Vagina (tissue), 2 donors: ENCODE data around the gene NXPH1. TPM values are rescaled to one million over a fixed set of nuclear protein-coding genes. Genes with fewer than 3 reads are reported as not detected.

ENCODE experiments used
- DNase-seq, 2 donors: peaks; one replicate each; pipeline ENCODE4 v3.0.0-alpha.2; 2017; ENCODE audit errors: extremely low spot score in 2 of 2
- H3K27ac ChIP-seq: fragments of 200-600 bp; sonication (generic); one replicate; pipeline ENCODE4 v1.5.1; 2019
- H3K27me3 ChIP-seq: fragments of 200-600 bp; sonication (generic); one replicate; pipeline ENCODE4 v1.5.1; 2019
- H3K36me3 ChIP-seq, 2 donors: fragments of 200-600 bp; sonication (generic); one replicate each; pipeline ENCODE4 v1.5.1; 2017 to 2019
- H3K4me1 ChIP-seq: fragments of 200-600 bp; sonication (generic); one replicate; pipeline ENCODE4 v1.5.1; 2019
- H3K4me3 ChIP-seq, 2 donors: fragments of 200-600 bp; sonication (generic); 1 replicate in 1 of 2; 2 replicates in 1 of 2; pipeline ENCODE4 v1.5.1; 2016 to 2019
- H3K9me3 ChIP-seq: fragments of 200-600 bp; sonication (generic); one replicate; pipeline ENCODE4 v1.5.1; 2019
- POLR2A ChIP-seq, 2 donors: fragments of 450-650 bp; IDR thresholded peaks; one replicate each; pipeline ENCODE4 v1.6.1; 2017; ENCODE audit warnings: antibody characterized with exemption in 2 of 2, mild to moderate bottlenecking in 2 of 2, moderate library complexity in 2 of 2
- POLR2AphosphoS5 ChIP-seq, 2 donors: sonication (generic); formaldehyde crosslinking; IDR thresholded peaks; one replicate each; pipeline ENCODE4 v1.9.0; 2017; ENCODE audit warnings: antibody characterized with exemption in 2 of 2, mild to moderate bottlenecking in 2 of 2, low read depth in 1 of 2; ENCODE audit not compliant: insufficient read depth in 1 of 2
- intact Hi-C: fragments of 100-400 bp; cut with DNase I; formaldehyde crosslinking; loops from one replicate; pipeline ENCODE4 v1.15.1; 2023
- total RNA-seq: library from RNA; depleted of rRNA; stranded (reverse); fragments of >200 nt; gene quantifications from one replicate; pipeline ENCODE4 v1.2.3, GENCODE V29; 2016
- TF ChIP-seq, protein P1 (sequence below), 3 experiments: fragments of 450-650 bp in 2 of 3; fragments of 200-600 bp in 1 of 3; sonication (generic) in 1 of 3; IDR thresholded peaks; one replicate each; pipeline ENCODE4 v1.5.1; 2017 to 2019; ENCODE audit warnings: antibody characterized with exemption in 3 of 3, mild to moderate bottlenecking in 2 of 3, moderate library complexity in 2 of 3

Gene NXPH1
- total RNA-seq, 1 donor from 2014 or later, result 0.25 TPM

DNA sequence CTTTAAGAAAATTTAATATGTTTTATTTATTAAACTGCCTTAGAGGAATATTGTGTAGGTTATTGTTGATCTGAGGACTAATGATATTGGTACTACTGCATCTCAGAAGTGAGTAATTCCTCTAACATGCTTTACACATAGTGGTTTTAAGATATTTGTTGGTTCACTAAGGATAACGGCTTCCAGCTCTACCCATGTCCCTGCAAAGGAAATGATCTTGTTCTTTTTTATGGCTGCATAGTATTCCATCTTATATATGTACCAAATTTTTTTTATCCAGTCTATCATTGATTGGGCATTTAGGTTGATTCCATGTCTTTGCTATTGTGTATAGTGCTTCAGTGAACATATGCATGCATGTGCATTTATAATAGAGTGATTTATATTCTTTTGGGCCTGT is 20.1 kb downstream of the NXPH1 start:
- H3K36me3 ChIP-seq, result no peaks in the 10 kb centered on the region
- TF ChIP-seq, protein P1, sequence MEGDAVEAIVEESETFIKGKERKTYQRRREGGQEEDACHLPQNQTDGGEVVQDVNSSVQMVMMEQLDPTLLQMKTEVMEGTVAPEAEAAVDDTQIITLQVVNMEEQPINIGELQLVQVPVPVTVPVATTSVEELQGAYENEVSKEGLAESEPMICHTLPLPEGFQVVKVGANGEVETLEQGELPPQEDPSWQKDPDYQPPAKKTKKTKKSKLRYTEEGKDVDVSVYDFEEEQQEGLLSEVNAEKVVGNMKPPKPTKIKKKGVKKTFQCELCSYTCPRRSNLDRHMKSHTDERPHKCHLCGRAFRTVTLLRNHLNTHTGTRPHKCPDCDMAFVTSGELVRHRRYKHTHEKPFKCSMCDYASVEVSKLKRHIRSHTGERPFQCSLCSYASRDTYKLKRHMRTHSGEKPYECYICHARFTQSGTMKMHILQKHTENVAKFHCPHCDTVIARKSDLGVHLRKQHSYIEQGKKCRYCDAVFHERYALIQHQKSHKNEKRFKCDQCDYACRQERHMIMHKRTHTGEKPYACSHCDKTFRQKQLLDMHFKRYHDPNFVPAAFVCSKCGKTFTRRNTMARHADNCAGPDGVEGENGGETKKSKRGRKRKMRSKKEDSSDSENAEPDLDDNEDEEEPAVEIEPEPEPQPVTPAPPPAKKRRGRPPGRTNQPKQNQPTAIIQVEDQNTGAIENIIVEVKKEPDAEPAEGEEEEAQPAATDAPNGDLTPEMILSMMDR (IDR thresholded peaks at IDR 0.05), result no peak
- TF ChIP-seq POLR2A (IDR thresholded peaks at IDR 0.05) (no peak), POLR2AphosphoS5 (IDR thresholded peaks at IDR 0.05; ENCODE audit: insufficient read depth in 1 of 2, low read depth in 1 of 2) (no peak)
- H3K27me3 ChIP-seq, result no peaks in the 10 kb centered on the region
- intact Hi-C loops, result no loop called here
- no peak overlapping the region for H3K27ac ChIP-seq
- H3K4me3 ChIP-seq, result no peak overlapping the region
- H3K4me1 ChIP-seq, result no peaks in the 10 kb centered on the region
- DNase-seq, result no peak
- H3K9me3 ChIP-seq, result no peaks in the 10 kb centered on the region

DNA sequence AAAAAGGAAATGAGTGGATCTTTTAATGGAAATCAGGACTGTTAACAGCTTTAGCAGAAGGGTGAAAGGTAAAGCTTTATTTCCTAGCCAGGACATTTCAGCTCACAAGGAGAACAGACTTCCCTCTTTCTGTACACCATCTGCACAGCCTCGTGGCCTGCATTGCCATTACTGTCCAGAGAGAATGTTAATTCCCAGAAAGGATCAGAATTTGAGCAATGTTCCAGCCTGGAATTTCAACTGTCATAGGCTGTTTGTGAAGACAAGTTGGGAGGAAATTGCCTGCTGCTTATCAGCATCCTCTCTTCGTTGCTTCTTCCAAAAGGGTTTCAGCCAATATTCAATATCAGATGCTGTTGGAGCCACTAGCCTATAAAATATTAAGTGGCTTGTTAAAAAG is 22.0 kb downstream of the NXPH1 start:
- Histone ChIP-seq H3K27ac (no peak overlapping the region), H3K4me1 (no peaks in the 10 kb centered on the region), H3K9me3 (no peaks in the 10 kb centered on the region), H3K27me3 (no peaks in the 10 kb centered on the region), H3K36me3 (no peaks in the 10 kb centered on the region), H3K4me3 (no peak overlapping the region)
- TF ChIP-seq, protein P1 (IDR thresholded peaks at IDR 0.05), result no peak
- TF ChIP-seq POLR2AphosphoS5 (IDR thresholded peaks at IDR 0.05; ENCODE audit: insufficient read depth in 1 of 2, low read depth in 1 of 2) (no peak), POLR2A (IDR thresholded peaks at IDR 0.05) (no peak)
- intact Hi-C loops, result no loop called here
- no peak for DNase-seq

DNA sequence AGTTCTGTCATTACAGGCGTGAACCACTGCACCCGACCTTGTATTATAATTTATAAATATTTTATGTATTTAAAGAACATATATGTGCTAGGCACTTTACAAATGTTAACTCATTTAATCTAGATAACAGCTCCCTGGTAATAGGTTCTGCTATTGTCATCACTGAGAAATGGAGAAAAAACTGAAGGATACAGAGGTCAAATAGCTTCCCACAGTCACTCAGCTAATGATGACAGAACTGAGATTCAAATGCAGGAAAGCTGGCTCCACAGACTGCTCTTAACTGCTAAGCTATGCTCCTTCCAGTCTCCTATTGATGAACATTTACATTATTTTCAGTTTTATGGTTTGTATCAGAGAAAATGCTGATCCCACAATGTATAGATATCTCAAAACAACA is 28.9 kb downstream of the NXPH1 start:
- intact Hi-C loops, result no loop called here
- H3K4me1 ChIP-seq, result no peaks in the 10 kb centered on the region

DNA sequence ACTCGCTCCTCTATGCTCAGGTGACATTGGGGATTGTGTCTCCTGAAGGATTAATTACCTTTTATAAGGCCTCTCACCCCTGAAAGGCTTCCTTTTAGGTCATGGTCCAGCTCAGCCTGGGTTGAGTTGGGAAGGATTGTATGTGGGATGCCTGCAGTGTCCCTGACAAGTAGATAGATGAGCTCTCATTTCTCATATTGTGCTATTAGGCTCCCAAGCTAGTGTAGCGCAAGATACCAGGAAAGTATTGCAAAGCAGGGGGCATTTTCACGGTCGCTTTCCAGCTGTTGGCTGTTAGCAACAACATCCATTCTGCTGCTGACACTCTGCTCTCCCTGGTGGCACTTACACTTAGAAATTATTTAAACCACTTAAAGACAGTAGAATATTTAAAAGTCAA is 31.9 kb downstream of the NXPH1 start:
- Histone ChIP-seq H3K4me1 (no peaks in the 10 kb centered on the region), H3K36me3 (no peaks in the 10 kb centered on the region), H3K4me3 (no peak overlapping the region), H3K9me3 (no peaks in the 10 kb centered on the region), H3K27ac (no peak overlapping the region), H3K27me3 (no peaks in the 10 kb centered on the region)
- DNase-seq, result no peak
- TF ChIP-seq POLR2AphosphoS5 (IDR thresholded peaks at IDR 0.05; ENCODE audit: insufficient read depth in 1 of 2, low read depth in 1 of 2) (no peak), POLR2A (IDR thresholded peaks at IDR 0.05) (no peak)
- TF ChIP-seq, protein P1 (IDR thresholded peaks at IDR 0.05), result no peak
- intact Hi-C loops, result no loop called here

More for the DNA sequence above, 28.9 kb downstream of the NXPH1 start:
- Histone ChIP-seq H3K4me3 (no peak overlapping the region), H3K27ac (no peak overlapping the region), H3K27me3 (no peaks in the 10 kb centered on the region), H3K9me3 (no peaks in the 10 kb centered on the region), H3K36me3 (no peaks in the 10 kb centered on the region)
- no peak for DNase-seq
- no peak for TF ChIP-seq POLR2A (IDR thresholded peaks at IDR 0.05)
- TF ChIP-seq POLR2AphosphoS5 (IDR thresholded peaks at IDR 0.05; ENCODE audit: insufficient read depth in 1 of 2, low read depth in 1 of 2), result no peak
- TF ChIP-seq, protein P1 (IDR thresholded peaks at IDR 0.05), result no peak

DNA sequence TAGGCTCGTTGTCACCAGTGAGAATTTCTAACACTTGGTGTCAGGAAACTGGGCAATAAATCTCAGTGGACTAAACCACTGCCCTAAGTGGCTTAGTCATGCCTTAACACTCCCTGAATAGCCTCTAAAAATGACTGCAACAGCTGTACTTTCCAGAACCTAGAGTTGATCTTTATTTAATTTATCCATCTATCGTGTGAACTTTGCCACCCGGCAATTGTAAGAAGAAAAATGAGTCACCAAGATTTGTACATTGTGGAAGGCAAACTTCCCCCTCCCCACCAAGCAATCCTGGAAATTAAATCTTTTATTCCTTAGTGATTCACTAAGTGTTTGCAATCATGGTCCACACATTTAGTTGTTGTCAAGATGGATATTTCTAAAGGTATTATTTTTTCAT is 47.1 kb downstream of the NXPH1 start:
- no peak overlapping the region for H3K27ac ChIP-seq
- no peak overlapping the region for H3K4me3 ChIP-seq
- H3K27me3 ChIP-seq, result no peaks in the 10 kb centered on the region
- no peaks in the 10 kb centered on the region for H3K9me3 ChIP-seq
- intact Hi-C loops, result no loop called here
- TF ChIP-seq POLR2A (IDR thresholded peaks at IDR 0.05) (no peak), POLR2AphosphoS5 (IDR thresholded peaks at IDR 0.05; ENCODE audit: insufficient read depth in 1 of 2, low read depth in 1 of 2) (no peak)
- TF ChIP-seq, protein P1 (IDR thresholded peaks at IDR 0.05), result no peak
- no peak for DNase-seq
- H3K4me1 ChIP-seq, result no peaks in the 10 kb centered on the region
- H3K36me3 ChIP-seq, result no peaks in the 10 kb centered on the region
